Neuron (in vitro differentiated cells): Measurements from ENCODE around the gene SOAT2.

Experiments used
- H2AFZ ChIP-seq: one replicate; pipeline ENCODE4 v1.6.1; 2013; ENCODE audit warnings: low read depth, mild to moderate bottlenecking, inconsistent platforms, low read length, moderate library complexity
- H3K27me3 ChIP-seq: one replicate; pipeline ENCODE4 v1.6.1; 2013; ENCODE audit warnings: low read length; ENCODE audit not compliant: insufficient read depth
- H3K36me3 ChIP-seq: one replicate; pipeline ENCODE4 v1.6.1; 2013; ENCODE audit warnings: low read length; ENCODE audit not compliant: insufficient read depth
- H3K4me1 ChIP-seq: one replicate; pipeline ENCODE4 v1.6.1; 2013; ENCODE audit warnings: low read length; ENCODE audit not compliant: insufficient read depth
- H3K4me3 ChIP-seq: 2 replicates; pipeline ENCODE4 v1.5.1; 2013; ENCODE audit warnings: mild to moderate bottlenecking, low read length, moderate library complexity
- H3K9me3 ChIP-seq: one replicate; pipeline ENCODE4 v1.6.1; 2013; ENCODE audit warnings: low read length

The SOAT2 gene

GRCh38 chr12:53115112-53115890, 12.0 kb downstream of the SOAT2 start:
- no peaks in the 10 kb centered on the region for H3K9me3 ChIP-seq
- no peaks in the 10 kb centered on the region for H3K27me3 ChIP-seq
- no peak overlapping the region for H2AFZ ChIP-seq
- no peak overlapping the region for H3K4me3 ChIP-seq
- no peaks in the 10 kb centered on the region for H3K36me3 ChIP-seq
- H3K4me1 ChIP-seq, result no peaks in the 10 kb centered on the region

GRCh38 chr12:53115891-53116648, 12.8 kb downstream of the SOAT2 start:
- H2AFZ ChIP-seq, result no peak overlapping the region
- no peaks in the 10 kb centered on the region for H3K9me3 ChIP-seq
- no peaks in the 10 kb centered on the region for H3K27me3 ChIP-seq
- no peaks in the 10 kb centered on the region for H3K4me1 ChIP-seq
- H3K4me3 ChIP-seq, result no peak overlapping the region
- no peaks in the 10 kb centered on the region for H3K36me3 ChIP-seq

- no peaks in the 10 kb centered on the region for H3K27me3 ChIP-seq
Measured at GRCh38 chr12:53118751-53119300, 15.5 kb downstream of the SOAT2 start.

GRCh38 chr12:53120685-53121525, 17.6 kb downstream of the SOAT2 start:
- no peaks in the 10 kb centered on the region for H3K27me3 ChIP-seq
- no peak overlapping the region for H2AFZ ChIP-seq
- no peak overlapping the region for H3K4me3 ChIP-seq
- no peaks in the 10 kb centered on the region for H3K9me3 ChIP-seq
- H3K4me1 ChIP-seq, result no peaks in the 10 kb centered on the region
- no peaks in the 10 kb centered on the region for H3K36me3 ChIP-seq

More at GRCh38 chr12:53118751-53119300, 15.5 kb downstream of the SOAT2 start:
- H2AFZ ChIP-seq, result no peak overlapping the region
- no peaks in the 10 kb centered on the region for H3K36me3 ChIP-seq
- no peaks in the 10 kb centered on the region for H3K9me3 ChIP-seq
- no peak overlapping the region for H3K4me3 ChIP-seq
- H3K4me1 ChIP-seq, result no peaks in the 10 kb centered on the region

- H3K27me3 ChIP-seq, result no peaks in the 10 kb centered on the region
- H3K9me3 ChIP-seq, result no peaks in the 10 kb centered on the region
- no peaks in the 10 kb centered on the region for H3K4me1 ChIP-seq
- no peak overlapping the region for H3K4me3 ChIP-seq
- H3K36me3 ChIP-seq, result no peaks in the 10 kb centered on the region
- H2AFZ ChIP-seq, result no peak overlapping the region
Measured at GRCh38 chr12:53122961-53123468, 19.7 kb downstream of the SOAT2 start.

- no peaks in the 10 kb centered on the region for H3K4me1 ChIP-seq
- no peaks in the 10 kb centered on the region for H3K36me3 ChIP-seq
- no peak overlapping the region for H2AFZ ChIP-seq
- H3K4me3 ChIP-seq, result no peak overlapping the region
- H3K9me3 ChIP-seq, result no peaks in the 10 kb centered on the region
- no peaks in the 10 kb centered on the region for H3K27me3 ChIP-seq
Measured at GRCh38 chr12:53123578-53124351, 20.5 kb downstream of the SOAT2 start.

GRCh38 chr12:53124352-53124723, 21.1 kb downstream of the SOAT2 start:
- Histone ChIP-seq H3K27me3 (no peaks in the 10 kb centered on the region), H3K4me3 (no peak overlapping the region), H3K9me3 (no peaks in the 10 kb centered on the region), H3K36me3 (no peaks in the 10 kb centered on the region), H3K4me1 (no peaks in the 10 kb centered on the region), H2AFZ (no peak overlapping the region)

- no peak overlapping the region for H3K4me3 ChIP-seq
- H3K27me3 ChIP-seq, result no peaks in the 10 kb centered on the region
- H3K4me1 ChIP-seq, result no peaks in the 10 kb centered on the region
- H2AFZ ChIP-seq, result no peak overlapping the region
- no peaks in the 10 kb centered on the region for H3K36me3 ChIP-seq
- H3K9me3 ChIP-seq, result no peaks in the 10 kb centered on the region
Measured at GRCh38 chr12:53127169-53127568, 23.9 kb downstream of the SOAT2 start.

- no peaks in the 10 kb centered on the region for H3K36me3 ChIP-seq
- H2AFZ ChIP-seq, result no peak overlapping the region
- no peaks in the 10 kb centered on the region for H3K9me3 ChIP-seq
- H3K27me3 ChIP-seq, result no peaks in the 10 kb centered on the region
- no peaks in the 10 kb centered on the region for H3K4me1 ChIP-seq
- no peak overlapping the region for H3K4me3 ChIP-seq
Measured at GRCh38 chr12:53128780-53129569, 25.7 kb downstream of the SOAT2 start.

- H3K4me3 ChIP-seq, result no peak overlapping the region
- H3K27me3 ChIP-seq, result no peaks in the 10 kb centered on the region
- no peak overlapping the region for H2AFZ ChIP-seq
- no peaks in the 10 kb centered on the region for H3K36me3 ChIP-seq
- no peaks in the 10 kb centered on the region for H3K9me3 ChIP-seq
- no peaks in the 10 kb centered on the region for H3K4me1 ChIP-seq
Measured at GRCh38 chr12:53131844-53132243, 28.6 kb downstream of the SOAT2 start.

GRCh38 chr12:53133722-53134121, 30.4 kb downstream of the SOAT2 start:
- Histone ChIP-seq H3K4me1 (no peaks in the 10 kb centered on the region), H3K9me3 (no peaks in the 10 kb centered on the region)

More at GRCh38 chr12:53133722-53134121, 30.4 kb downstream of the SOAT2 start:
- Histone ChIP-seq H3K4me3 (no peak overlapping the region), H3K36me3 (no peaks in the 10 kb centered on the region), H2AFZ (no peak overlapping the region), H3K27me3 (no peaks in the 10 kb centered on the region)
